PC-9 (cell line): ENCODE data around the gene EFNA4. TPM values are rescaled to one million over a fixed set of nuclear protein-coding genes. Genes with fewer than 3 reads are reported as not detected.
A peak's percentile ranks its signal among the peaks of the same experiment; 100 is the strongest.

Experiments
- BruUV-seq: library from RNA; stranded (reverse); fragments of 400-500 nt; replicated peaks from 2 replicates; lab custom pipeline; 2021; lab: Mats Ljungman, UMichigan
- CTCF ChIA-PET: fragments of 300-600 bp; sonication (Branson Sonifier 250); formaldehyde crosslinking; loops from one replicate; lab custom pipeline; 2022; ENCODE audit warnings: antibody characterized with exemption; lab: Charles Lee
- POLR2A ChIA-PET: fragments of 300-600 bp; sonication (Branson Sonifier 250); formaldehyde crosslinking; loops from one replicate; lab custom pipeline; 2022; ENCODE audit warnings: antibody characterized with exemption; ENCODE audit not compliant: unreplicated experiment; lab: Charles Lee
- DNase-seq, 2 experiments: peaks; one replicate each; pipeline versions ENCODE4 v3.0.0 to v3.0.0-alpha.2; 2015 to 2022; ENCODE audit warnings: mixed read lengths in 1 of 2
- H2AFZ ChIP-seq: fragments of 200-600 bp; sonication (generic); 2 replicates; pipeline ENCODE4 v1.8.1; 2017; ENCODE audit warnings: antibody characterized with exemption
- H3F3A ChIP-seq: fragments of 200-600 bp; sonication (generic); 2 replicates; pipeline ENCODE4 v1.8.1; 2017; ENCODE audit warnings: antibody characterized with exemption, mild to moderate bottlenecking, low read depth; ENCODE audit not compliant: insufficient read depth
- H3K27ac ChIP-seq: fragments of 200-600 bp; sonication (generic); 2 replicates; pipeline ENCODE4 v1.6.1; 2016; ENCODE audit warnings: mixed run types
- H3K27me3 ChIP-seq: fragments of 200-600 bp; sonication (generic); 2 replicates; pipeline ENCODE4 v1.6.1; 2016; ENCODE audit warnings: low read depth, mixed run types; ENCODE audit not compliant: insufficient read depth
- H3K36me3 ChIP-seq: fragments of 200-600 bp; sonication (generic); 2 replicates; pipeline ENCODE4 v1.6.1; 2016; ENCODE audit warnings: low read depth, mixed run types
- H3K4me1 ChIP-seq: fragments of 200-600 bp; sonication (generic); replicated peaks from 2 replicates; pipeline ENCODE4 v1.6.1; 2016; ENCODE audit warnings: mixed run types; ENCODE audit not compliant: insufficient read depth
- H3K4me2 ChIP-seq: fragments of 200-600 bp; sonication (generic); 2 replicates; pipeline ENCODE4 v1.6.1; 2017; ENCODE audit warnings: mixed run types
- H3K4me3 ChIP-seq: fragments of 200-600 bp; sonication (generic); 2 replicates; pipeline ENCODE4 v1.6.1; 2016; ENCODE audit warnings: mixed run types
- H3K79me2 ChIP-seq: fragments of 200-600 bp; sonication (generic); 2 replicates; pipeline ENCODE4 v1.6.1; 2017; ENCODE audit warnings: low read depth, mixed run types
- H3K9me2 ChIP-seq: fragments of 200-600 bp; sonication (generic); 2 replicates; pipeline ENCODE4 v1.8.1; 2017; ENCODE audit warnings: mild to moderate bottlenecking; ENCODE audit not compliant: insufficient read depth
- H3K9me3 ChIP-seq: fragments of 200-600 bp; sonication (generic); 2 replicates; pipeline ENCODE4 v1.8.1; 2016; ENCODE audit warnings: low read depth; ENCODE audit not compliant: insufficient read depth
- H4K20me1 ChIP-seq: fragments of 200-600 bp; sonication (generic); 2 replicates; pipeline ENCODE4 v1.8.1; 2017; ENCODE audit not compliant: insufficient read depth
- CTCF ChIP-seq: fragments of 200-600 bp; sonication (generic); conservative IDR thresholded peaks from 2 replicates; pipeline ENCODE4 v1.6.1; 2017; ENCODE audit warnings: mixed run types, antibody characterized with exemption, mild to moderate bottlenecking, moderate library complexity
- EZH2 ChIP-seq: fragments of 200-600 bp; sonication (generic); IDR thresholded peaks from 2 replicates; pipeline ENCODE4 v1.8.0; 2017; ENCODE audit warnings: antibody characterized with exemption, low read depth
- intact Hi-C: fragments of 100-400 bp; cut with micrococcal nuclease; formaldehyde crosslinking; loops from one replicate; pipeline ENCODE4 v1.10.0; 2022; ENCODE audit not compliant: unreplicated experiment
- total RNA-seq: library from RNA; stranded (reverse); gene quantifications from 2 replicates; pipeline ENCODE4 v1.2.3, GENCODE V29; 2021

EFNA4 gene
- total RNA-seq, 1 experiment from 2014 or later = 14.0 TPM

- H3K36me3 ChIP-seq = no peaks in the 10 kb centered on the region
- intact Hi-C loops = loop anchor here (2.0 kb wide), 1 partner anchor 16 kb away; no protein-coding TSS in a partner anchor
- no peaks in the 10 kb centered on the region for H3K79me2 ChIP-seq
- no peak for DNase-seq
- ChIA-PET CTCF (interaction anchor here (0.8 to 1.6 kb wide), 3 partner anchors 12 to 46 kb away, joined by 3 to 5 read pairs (median 4); partner anchors contain the start of gene ADAM15), POLR2A (interaction anchor here (0.7 kb wide), 2 partner anchors 107 to 171 kb away, joined by 3 to 25 read pairs; no protein-coding TSS in a partner anchor)
- BruUV-seq = no TSS peak
- H3K4me2 ChIP-seq = peak overlapping the region; percentile 52
- H3K9me3 ChIP-seq = no peaks in the 10 kb centered on the region
- H4K20me1 ChIP-seq = no peaks in the 10 kb centered on the region
- H3K4me1 ChIP-seq = peaks cover 28% of the 10 kb centered on the region
- H3F3A ChIP-seq = peaks cover 25% of the 10 kb centered on the region
- no peaks in the 10 kb centered on the region for H3K27me3 ChIP-seq
- no peak overlapping the region for H2AFZ ChIP-seq
- no peaks in the 10 kb centered on the region for H3K9me2 ChIP-seq
- no peak overlapping the region for H3K4me3 ChIP-seq
- H3K27ac ChIP-seq = peak overlapping the region; percentile 53
- TF ChIP-seq EZH2 (no peak), CTCF (no peak)
Observed at GRCh38 chr1:155039308-155039669, 24.3 kb upstream of the EFNA4 start.

GRCh38 chr1:155040358-155041093, 23.0 kb upstream of the EFNA4 start:
- peaks cover 40% of the 10 kb centered on the region for H3K4me1 ChIP-seq
- no peak overlapping the region for H3K27ac ChIP-seq
- no peak for DNase-seq
- ChIA-PET POLR2A (no interaction called here), CTCF (interaction anchor here (0.6 to 1.1 kb wide), 2 partner anchors 10 to 1474 kb away, joined by 3 to 4 read pairs; no protein-coding TSS in a partner anchor)
- no peaks in the 10 kb centered on the region for H3K79me2 ChIP-seq
- H3K4me2 ChIP-seq = no peak overlapping the region
- H2AFZ ChIP-seq = no peak overlapping the region
- TF ChIP-seq EZH2 = no peak
- no peak for TF ChIP-seq CTCF
- H3K4me3 ChIP-seq = no peak overlapping the region
- no TSS peak for BruUV-seq
- H3K9me3 ChIP-seq = no peaks in the 10 kb centered on the region
- H3K9me2 ChIP-seq = no peaks in the 10 kb centered on the region
- H3F3A ChIP-seq = peaks cover 25% of the 10 kb centered on the region
- intact Hi-C loops = no loop called here
- H3K27me3 ChIP-seq = no peaks in the 10 kb centered on the region
- no peaks in the 10 kb centered on the region for H3K36me3 ChIP-seq
- no peaks in the 10 kb centered on the region for H4K20me1 ChIP-seq

- H3K4me2 ChIP-seq = no peak overlapping the region
- no peaks in the 10 kb centered on the region for H4K20me1 ChIP-seq
- peaks cover 31% of the 10 kb centered on the region for H3K4me1 ChIP-seq
- POLR2A ChIA-PET = no interaction called here
- H3K27me3 ChIP-seq = no peaks in the 10 kb centered on the region
- no peak overlapping the region for H3K27ac ChIP-seq
- no peaks in the 10 kb centered on the region for H3K79me2 ChIP-seq
- BruUV-seq = no TSS peak
- H3K36me3 ChIP-seq = no peaks in the 10 kb centered on the region
- no peaks in the 10 kb centered on the region for H3K9me3 ChIP-seq
- no peaks in the 10 kb centered on the region for H3K9me2 ChIP-seq
- peaks cover 20% of the 10 kb centered on the region for H3F3A ChIP-seq
- intact Hi-C loops = no loop called here
- no peak overlapping the region for H3K4me3 ChIP-seq
- TF ChIP-seq EZH2 = no peak
- no peak for TF ChIP-seq CTCF
- H2AFZ ChIP-seq = no peak overlapping the region
- DNase-seq = no peak
- CTCF ChIA-PET = interaction anchor here (0.6 kb wide), 1 partner anchor 81 kb away, joined by 26 read pairs; the partner anchor contains the start of gene PYGO2
Observed at GRCh38 chr1:155042789-155043188, 20.8 kb upstream of the EFNA4 start.
